Activated CD4-positive, alpha-beta T cell treated with anti-CD3 and anti-CD28 coated beads, Interleukin-2, Interleukin-4, amounts not matched to agents 100 ng/mL and 50 ng/mL, durations not matched to agents 16 hours and 8 hours (primary cell): Measurements from ENCODE around the gene FGFR4.

ENCODE experiments used
- DNase-seq: peaks from one replicate; pipeline ENCODE4 v3.0.0-alpha.2; 2020; ENCODE audit warnings: low spot score

The FGFR4 gene

GRCh38 chr5:177085985-177086653, 596 bp upstream of the FGFR4 start:
- no peak for DNase-seq

GRCh38 chr5:177087398-177088005, 787 bp downstream of the FGFR4 start:
- DNase-seq = no peak

- no peak for DNase-seq
Observed at GRCh38 chr5:177089127-177089526, 2.4 kb downstream of the FGFR4 start.

GRCh38 chr5:177089825-177090641, 3.3 kb downstream of the FGFR4 start:
- no peak for DNase-seq

GRCh38 chr5:177090813-177091212, 4.1 kb downstream of the FGFR4 start:
- no peak for DNase-seq

GRCh38 chr5:177091232-177091631, 4.5 kb downstream of the FGFR4 start:
- no peak for DNase-seq

- DNase-seq = no peak
Observed at GRCh38 chr5:177092178-177093081, 5.7 kb downstream of the FGFR4 start.

- no peak for DNase-seq
Observed at GRCh38 chr5:177093082-177093712, 6.5 kb downstream of the FGFR4 start.

- no peak for DNase-seq
Observed at GRCh38 chr5:177093803-177094202, 7.1 kb downstream of the FGFR4 start.

GRCh38 chr5:177094224-177095087, 7.7 kb downstream of the FGFR4 start:
- no peak for DNase-seq

GRCh38 chr5:177095088-177095669, 8.5 kb downstream of the FGFR4 start:
- no peak for DNase-seq

GRCh38 chr5:177096162-177097015, 9.7 kb downstream of the FGFR4 start:
- DNase-seq = no peak

GRCh38 chr5:177097016-177097985, 10.6 kb downstream of the FGFR4 start:
- DNase-seq = no peak

- no peak for DNase-seq
Observed at GRCh38 chr5:177098120-177098469, 11.4 kb downstream of the FGFR4 start.

GRCh38 chr5:177098470-177099141, 11.9 kb downstream of the FGFR4 start:
- no peak for DNase-seq

- DNase-seq = no peak
Observed at GRCh38 chr5:177099422-177100093, 12.8 kb downstream of the FGFR4 start.

GRCh38 chr5:177100714-177101121, 14.0 kb downstream of the FGFR4 start:
- no peak for DNase-seq
